NCI-H187 (cell line): ENCODE data around the gene DNAI4.
"Not testable (repeated sequence)": the region's sequence is repeated elsewhere in the genome, so short reads cannot be mapped to it uniquely, and the experiment has no call there.

ENCODE experiments used
- DNase-seq, 2 experiments: peaks; one replicate each; lab custom pipeline; 2025; lab: John Stamatoyannopoulos, UW

Gene DNAI4, protein sequence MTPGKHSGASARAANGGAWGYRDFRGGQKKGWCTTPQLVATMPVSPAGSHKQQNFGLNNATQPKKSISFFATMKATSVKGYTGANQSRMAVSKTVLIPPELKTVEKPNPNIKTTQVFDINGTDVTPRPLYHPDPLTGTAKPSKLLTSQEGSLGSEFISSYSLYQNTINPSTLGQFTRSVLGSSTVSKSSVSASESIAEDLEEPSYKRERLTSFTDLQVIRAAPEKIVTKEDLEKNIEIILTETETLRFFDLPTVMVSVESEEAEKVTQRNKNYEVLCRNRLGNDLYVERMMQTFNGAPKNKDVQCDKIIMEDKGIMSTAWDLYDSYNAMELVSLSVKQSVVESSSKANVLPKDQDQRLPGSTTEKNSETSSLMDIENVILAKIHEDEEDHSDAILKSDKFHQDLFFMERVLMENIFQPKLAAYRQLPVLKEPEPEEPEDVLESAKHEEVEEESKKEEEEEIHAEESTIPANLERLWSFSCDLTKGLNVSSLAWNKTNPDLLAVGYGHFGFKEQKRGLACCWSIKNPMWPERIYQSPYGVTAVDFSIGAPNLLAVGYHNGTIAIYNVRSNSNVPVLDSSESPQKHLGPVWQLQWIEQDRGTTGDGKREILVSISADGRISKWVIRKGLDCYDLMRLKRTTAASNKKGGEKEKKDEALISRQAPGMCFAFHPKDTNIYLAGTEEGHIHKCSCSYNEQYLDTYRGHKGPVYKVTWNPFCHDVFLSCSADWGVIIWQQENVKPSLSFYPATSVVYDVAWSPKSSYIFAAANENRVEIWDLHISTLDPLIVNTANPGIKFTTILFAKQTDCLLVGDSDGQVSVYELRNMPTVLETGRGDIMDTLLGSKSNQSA

DNA sequence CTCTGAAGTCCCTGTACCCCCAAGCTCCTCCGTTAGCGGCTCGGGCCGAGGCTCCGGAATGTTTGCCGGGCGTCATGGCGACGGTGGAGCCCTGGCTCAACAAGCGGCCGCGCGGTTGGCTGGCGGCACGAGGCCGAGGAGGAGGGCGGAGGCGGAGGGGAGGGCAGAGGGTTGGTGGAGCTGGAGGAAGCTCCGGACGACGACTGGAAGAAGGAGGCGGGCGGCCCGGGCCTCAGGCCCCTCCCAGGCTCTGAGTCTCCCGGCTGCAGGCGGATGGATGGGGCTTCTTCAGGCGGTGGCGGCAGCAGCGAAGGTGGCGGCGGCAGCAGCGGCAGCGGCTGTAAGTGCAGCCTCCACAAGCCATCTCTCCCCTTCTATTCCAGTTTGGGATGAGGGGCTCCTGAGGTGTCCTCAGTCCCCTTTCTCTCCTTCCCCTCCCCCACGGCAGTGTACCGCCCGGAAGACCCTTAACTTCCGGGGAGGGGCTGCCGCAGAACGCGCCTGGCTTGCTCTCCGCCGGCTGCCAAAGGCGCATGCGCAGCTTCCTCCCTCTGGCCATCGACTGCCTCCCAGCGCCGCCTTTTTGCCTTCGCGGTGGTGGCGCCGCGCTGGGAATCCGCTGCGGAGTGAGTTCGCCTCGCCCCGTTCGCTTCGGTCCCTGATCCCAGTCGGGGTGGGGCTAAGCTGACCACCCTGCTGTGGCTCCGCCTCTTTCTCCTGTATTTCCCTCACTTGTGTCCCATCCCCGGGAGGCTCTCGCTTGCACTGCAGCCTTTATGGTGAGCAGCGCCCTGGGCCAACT is at the start of gene DNAI4, which contains the start of gene MIER1:
TSS of gene DNAI4 (minus strand) at position 101 of the 802 bp plus-strand sequence. CDS start at position 76, 25 bp downstream.
TSS of gene MIER1 (plus strand) at position 235 of the 802 bp plus-strand sequence. CDS start at position 274, 39 bp downstream.
- peak; percentile 97 to 98 for DNase-seq

DNA sequence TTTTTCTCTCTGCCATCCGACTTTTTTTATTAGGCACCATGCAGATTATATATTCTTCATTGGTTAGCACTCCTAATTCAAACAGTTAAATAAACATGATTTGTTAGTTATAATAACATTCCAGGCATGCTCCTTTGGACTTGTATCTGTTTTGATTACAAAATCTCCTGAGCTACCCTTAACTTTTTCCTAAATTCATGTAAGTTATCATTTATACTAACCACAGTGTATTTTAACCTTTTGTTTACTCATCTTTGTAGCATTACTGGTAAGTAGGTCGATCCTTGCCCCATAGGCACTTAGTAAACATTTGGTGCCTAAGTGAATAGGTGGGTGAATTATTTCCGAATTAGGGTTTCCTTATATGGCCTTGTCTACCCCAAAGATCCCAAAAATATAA is 43.9 kb upstream of the DNAI4 start:
- DNase-seq = no peak

DNA sequence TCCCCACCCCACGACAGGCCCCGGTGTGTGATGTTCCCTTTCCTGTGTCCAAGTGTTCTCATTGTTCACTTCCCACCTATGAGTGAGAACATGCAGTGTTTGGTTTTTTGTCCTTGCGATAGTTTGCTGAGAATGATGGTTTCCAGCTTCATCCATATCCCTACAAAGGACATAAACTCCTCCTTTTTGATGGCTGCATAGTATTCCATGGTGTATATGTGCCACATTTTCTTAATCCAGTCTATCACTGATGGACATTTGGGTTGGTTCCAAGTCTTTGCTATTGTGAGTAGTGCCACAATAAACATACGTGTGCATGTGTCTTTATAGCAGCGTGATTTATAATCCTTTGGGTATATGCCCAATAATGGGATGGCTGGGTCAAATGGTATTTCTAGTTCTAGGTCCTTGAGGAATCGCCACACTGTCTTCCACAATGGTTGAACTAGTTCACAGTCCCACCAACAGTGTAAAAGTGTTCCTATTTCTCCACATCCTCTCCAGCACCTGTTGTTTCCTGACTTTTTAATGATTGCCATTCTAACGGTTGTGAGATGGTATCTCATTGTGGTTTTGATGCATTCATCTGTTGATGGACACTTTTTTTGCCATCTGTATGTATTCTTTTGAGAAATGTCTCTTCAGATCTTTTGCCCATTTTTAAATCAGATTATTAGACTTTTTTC is 41.7 kb upstream of the DNAI4 start:
- DNase-seq = not testable (repeated sequence)

DNA sequence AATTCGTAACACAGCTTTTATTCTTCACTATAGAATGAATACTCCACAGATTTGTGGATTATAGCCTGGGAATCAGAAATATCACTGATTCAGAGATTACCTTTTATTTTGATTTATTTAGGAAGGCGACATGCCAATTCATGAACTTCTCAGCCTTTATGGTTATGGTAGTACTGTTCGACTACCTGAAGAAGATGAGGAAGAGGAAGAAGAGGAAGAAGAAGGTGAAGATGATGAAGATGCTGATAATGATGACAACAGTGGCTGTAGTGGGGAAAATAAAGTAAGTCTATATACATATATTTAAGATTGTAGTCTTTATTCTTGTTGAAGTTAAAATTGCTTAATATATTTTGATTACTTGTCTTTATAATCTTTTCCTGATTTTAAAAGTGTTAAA is 33.3 kb upstream of the DNAI4 start:
- no peak for DNase-seq

DNA sequence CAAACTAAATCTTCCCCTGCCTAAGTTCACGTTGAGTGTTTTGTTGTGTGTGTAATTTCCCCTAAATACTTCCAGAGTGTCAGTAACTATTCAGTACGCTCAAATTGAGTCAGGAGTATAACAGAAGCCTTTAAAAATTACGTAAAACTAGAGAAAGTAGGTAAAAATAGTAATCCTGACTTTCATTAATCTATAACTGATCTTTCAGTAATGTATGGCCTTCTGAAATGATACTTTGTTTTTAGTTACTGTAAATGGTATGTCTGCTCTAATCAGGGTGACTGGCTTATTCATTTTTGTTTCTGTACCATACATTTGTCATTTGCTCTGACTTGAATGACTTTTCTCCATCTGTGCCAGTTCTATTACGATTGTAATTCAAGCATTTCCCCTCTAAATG is 29.6 kb upstream of the DNAI4 start:
- DNase-seq = no peak

DNA sequence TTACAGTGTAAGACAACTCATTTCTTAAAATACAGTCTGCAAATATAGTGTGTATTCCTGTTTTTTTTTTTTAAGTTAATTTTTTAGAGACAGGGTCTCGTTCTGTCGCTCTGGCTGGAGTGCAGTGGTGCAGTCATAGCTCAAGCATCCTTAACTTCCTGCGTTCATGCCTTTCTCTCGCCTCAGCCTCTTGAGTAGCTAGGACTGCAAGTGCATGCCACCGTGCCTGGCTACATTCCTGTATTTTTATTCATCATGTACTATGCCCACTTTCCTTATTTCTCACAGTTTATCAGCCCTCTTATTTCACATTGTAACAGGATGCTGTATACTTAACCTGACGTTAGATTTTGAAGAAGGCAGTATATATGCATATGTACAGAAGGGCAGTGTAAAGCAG is 26.9 kb upstream of the DNAI4 start:
- no peak for DNase-seq

DNA sequence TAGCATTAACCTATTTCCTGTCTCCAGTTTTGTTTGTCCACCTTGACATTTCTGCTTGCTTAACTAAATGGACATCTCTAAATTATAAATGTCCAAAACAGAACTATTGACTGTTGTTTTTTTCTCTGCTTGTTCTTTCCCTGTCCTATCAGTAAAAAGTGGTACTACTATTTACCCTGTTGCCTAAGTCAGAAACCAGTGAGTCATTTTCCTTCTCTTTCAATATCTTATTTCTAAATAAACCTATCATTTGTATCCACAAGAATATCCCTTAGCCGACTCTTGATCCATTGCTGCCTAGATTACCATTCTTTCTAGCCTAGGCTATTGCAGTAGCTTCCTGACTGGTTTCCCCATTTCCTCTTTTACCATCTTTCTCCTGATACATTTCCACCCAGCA is 22.6 kb upstream of the DNAI4 start:
- no peak for DNase-seq

DNA sequence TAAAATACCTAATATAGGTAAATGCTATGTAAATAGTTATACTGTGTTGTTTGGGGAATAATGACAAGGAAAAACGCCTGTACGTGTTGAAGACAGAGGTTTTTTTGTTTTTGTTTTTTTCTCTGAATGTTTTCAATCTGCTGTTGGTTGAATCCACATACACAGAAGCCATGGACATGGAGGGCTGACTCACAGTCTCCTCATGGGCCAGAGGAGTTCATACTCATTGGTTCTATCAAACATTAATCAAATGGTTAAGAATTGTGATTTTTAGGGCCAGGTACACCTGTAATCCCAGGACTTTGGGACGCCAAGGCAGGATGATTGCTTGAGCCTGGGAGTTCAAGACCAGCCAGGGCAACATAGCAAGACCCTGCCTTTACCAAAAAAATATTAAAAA is 20.7 kb upstream of the DNAI4 start:
- no peak for DNase-seq

DNA sequence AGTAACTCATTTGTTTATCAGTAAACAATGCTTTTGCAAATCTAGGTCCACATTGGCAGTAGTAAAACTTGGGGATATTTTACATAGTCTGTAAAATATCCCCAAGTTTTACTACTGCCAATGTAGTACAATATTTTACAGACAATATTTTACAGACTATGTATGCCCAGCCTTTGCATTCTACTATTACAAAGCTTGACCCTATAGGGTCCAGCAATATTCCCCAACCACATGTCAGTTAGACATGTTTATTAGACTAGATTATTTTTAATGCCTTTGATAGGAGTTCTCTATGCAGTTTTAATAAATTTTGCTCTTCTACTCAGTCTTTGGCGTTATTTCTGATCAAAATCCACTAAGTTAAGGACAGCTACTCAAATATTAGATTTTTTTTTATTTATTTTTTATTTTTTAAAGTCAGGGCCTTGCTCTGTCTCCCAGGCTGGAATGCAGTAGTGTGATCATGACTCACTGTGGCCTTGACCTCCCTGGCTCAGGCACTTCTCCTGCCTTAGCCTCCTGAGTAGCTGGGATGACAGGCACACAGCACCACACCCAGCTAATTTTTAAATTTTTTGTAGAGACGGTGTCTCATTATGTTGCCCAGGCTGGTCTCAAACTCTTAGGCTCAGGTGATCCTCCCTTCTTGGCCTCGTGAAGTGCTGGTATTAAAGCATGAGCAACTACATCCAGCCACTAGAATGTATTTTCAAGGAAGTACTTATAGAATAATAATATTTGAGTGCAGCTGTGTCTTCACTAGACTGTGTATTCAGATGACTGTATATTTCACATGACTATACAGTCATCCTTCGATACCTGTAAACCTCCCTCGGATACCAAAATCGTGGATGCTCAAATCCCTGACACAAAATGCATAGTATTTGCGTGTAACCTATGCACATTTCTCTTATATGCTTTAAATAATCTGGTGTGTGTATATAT is 19.9 kb upstream of the DNAI4 start:
- no peak for DNase-seq

DNA sequence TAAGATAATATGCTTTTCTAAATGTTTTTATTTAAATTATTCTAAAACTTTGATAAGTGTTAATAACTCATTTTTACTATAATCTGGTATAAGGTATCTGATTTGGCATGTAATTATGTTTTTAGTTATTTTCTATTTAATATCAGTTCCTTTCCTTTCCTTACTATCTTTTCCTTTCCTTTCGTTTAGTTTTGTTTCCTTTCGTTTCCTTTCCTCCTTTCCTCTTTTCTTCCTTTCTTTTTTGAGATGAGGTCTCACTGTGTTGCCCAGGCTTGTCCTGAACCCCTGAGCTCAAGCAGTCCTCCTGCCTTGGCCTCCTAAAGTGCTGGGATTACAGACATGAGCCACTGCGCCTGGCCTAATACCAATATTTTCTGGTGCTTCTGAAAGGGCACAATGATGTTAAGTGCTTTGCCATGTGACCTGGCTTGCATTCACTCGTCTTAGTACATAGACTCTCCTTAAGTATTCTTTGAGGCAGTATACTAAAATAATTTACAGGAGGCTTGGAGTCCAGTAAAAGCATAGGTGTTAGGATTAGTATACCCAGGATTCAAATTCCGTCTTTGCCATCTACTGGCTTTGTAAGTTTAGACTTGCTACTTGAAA is 18.8 kb upstream of the DNAI4 start:
- DNase-seq = no peak

DNA sequence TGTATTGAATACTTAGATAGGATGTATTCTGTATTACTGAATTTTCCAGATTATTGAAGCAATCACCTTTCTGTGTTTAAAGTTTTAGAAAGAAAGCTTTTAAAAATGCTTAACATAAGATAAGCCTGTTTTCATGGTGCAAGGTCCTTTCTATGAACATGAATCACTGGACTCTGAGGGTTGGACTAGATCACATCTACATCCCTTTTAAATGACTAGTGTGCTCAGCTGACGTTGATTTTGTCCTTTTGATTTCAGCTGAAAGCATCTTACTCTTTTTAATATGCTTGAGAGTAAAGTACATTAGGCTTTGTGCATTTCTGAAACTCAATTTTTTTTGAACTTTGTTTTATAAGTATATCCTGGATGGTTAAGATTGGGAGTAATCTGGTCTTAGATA is 16.3 kb upstream of the DNAI4 start:
- no peak for DNase-seq

DNA sequence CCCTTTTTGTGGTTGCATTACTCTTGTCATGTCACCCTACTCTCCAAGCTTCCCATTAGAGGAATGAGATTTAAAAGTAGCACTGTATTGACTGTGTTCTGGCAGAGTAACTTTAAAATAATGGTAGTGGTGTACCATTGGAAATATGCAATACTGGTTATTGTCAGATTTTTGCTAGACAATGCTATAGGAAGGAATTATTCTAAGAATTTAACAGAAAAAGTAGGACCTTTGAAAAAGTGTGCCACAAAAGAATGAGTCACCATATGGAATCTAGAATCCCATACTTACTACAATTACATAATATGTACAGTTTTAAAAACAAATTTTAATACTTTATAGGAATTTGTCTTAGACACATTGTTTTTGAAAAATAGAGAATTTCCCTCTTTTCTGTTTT is 14.0 kb upstream of the DNAI4 start:
- DNase-seq = no peak

DNA sequence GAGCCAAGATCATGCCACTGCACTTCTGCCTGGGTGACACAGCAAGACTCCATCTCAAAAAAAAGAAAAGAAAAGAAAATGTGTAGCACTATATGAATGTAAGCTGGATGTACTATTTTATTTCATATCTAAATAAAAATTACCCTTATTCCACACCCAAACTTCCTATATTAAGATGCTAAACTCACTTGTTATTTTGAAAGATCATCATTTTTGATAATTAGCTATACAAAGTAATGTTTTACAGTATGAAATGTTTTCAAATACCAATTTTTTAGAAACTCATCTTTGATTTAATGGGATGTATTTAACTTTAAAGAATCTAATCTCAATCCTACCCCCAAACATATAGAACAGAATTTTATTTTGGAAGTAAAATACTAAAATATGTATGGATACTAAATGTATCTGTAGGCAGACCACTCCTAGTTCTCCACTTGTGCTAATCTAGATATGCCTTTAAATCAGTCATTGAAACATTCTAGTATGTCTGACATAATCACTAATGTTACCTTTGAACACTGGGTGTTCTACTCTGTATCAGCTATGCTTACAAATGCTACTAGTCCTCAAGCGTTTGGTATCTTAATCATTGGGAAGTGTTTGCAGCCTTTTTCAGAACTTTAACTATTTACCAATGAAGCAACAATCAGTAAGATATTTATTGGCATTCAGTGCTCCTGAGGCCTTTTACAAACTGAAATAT is 13.0 kb upstream of the DNAI4 start:
- no peak for DNase-seq

DNA sequence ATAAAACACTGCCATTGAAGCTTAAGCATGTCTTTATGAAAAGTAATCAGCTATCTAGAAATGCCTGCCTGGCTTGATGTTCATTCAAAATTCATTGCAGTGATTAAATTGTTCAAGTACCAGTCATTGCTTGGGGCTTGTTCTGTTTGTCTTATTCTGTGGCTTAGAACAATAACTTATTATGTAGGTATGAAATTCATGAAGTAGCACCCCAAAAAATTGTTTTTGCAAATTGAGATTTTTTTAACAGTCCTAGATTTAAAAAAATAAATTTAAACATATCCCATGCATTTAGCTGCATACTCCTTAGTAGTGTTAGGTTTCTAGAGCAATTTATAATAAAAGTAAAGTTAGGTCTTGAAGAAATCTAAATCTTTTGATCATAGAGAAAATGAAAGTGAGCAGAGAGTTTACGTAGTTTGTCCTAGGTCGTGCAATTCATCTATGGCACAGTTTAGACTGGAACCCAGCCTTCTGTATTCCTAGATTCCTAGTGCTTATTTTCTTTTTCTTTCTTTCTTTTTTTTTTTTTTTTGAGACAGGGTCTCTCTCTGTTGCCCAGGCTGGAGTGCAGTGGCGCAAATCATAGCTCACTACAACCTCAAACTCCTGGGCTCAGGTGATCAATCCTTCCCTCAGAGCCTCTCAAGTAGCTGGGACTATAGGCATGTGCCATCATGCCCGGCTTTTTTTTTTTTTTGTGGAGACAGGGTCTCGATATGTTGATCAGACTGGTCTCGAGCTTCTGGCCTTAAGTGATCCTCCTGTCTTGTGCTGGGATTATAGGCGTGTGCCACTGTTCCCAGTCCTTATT is 9.4 kb upstream of the DNAI4 start:
- DNase-seq = no peak

DNA sequence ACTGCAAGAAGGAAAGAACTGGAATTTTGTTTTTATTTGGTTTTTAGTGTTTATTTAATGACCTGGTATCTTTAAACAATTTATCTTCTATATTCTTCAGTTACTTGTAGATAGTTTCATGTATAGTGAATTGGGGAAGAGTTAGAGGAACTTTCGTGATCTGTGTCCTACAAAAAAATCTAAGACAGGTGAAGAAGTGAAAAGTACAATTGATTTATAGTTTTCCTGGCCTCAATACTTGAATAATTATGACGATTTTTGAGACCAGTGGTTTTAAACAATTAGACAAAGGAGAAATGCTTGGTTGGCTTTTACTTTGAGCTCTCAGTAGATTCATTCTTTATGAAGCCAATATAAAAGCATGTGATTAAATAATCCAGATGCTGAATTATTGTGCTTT is 7.6 kb upstream of the DNAI4 start:
- no peak for DNase-seq

DNA sequence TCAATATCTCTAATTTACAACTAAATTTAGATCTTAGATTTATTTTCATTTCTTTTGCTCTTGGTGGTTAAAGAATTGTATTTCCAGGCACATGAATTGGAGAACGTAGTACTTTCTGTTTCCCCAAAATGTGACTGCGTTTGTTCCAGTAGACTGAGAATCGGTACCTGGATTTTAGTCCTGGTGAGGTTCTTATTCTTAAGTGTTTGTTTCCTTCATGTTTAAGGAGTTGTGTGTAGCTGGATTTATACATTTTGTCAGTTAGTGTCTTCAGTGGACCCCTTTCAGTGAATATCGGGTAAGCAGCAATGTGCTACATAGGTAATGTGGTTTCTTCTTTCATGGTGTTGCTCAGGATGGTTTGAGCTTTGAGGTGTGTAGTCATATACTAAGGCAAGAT is 6.9 kb upstream of the DNAI4 start:
- no peak for DNase-seq

DNA sequence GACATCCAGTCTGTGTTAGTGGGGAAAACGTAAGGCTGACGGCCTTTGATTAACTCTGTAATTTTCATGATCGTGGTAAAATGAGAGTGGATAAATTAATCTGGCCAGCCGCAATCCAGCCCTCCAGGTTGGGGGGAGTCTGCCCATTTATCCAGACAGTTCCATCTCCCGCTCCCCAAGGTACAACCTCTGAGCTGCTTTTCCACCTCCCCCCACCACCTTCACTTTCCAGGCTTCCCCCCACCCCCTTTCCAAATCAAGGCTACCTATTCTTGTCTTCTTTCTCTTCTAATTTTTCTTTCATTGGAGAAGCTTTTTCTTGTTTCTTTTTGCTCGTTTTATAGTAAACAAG is 6.1 kb upstream of the DNAI4 start:
- no peak for DNase-seq

DNA sequence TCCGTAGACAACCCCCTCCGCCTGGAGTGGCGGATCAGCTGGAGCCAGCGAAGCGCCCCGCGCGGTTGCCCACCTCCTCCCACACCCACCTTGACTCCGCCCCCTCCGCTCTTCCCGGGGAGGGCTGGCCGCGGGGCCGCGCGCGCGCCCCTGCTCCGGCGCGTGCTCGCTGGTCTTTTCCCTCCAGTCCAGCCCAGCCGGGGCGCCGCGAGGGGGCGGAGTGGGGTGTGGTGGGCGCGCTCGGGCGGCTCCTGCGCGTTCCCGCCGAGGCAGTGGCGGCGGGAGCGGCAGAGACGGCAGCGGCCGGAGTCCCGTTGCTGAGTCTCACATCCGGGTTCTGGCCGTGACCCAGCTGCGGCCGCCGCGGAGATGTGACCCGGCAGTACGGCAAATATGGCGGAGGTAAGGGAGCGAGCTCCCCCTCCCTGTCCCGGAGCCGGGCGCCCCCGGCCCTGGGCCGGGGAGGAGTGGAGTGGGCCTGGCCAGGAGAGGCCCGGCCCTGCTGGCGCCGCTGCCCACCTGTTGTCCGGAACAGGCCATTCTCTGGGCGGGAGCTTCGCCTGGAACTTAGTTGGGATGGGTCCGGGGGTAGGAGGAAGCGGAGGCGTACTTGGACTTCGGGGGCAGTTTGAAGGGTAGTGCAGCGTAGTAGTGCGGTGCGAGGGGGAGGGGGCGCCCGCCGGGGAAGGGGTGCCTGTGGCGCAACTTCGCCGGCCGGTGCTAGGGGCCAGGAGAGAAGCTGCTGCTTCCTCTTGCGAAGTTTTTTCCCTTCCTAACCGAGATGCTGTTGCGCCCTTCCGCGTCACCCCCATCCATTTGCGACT is 5.6 kb upstream of the DNAI4 start:
- peak; percentile 90 for DNase-seq
